Measurements from ENCODE around the gene UGGT2.

DNA sequence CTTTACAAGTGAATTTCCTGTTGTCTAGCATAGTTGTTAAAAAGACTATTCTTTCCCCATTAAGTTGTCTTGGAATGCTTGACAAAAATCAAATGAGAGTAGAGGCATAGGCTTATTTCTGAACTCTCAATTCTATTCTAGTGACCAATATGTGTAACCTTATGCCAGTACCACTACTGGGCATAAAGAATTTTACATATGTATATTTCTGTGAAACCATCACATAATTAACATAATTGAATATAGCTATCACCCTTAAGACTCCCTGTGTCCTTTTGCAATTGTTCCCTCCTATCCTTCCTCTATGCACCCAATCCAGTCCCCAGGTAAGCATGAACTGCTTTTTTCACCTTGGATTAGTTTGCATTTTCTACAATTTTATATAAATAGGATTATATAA lies 211.3 kb downstream of the UGGT2 start:
- TF ChIP-seq, protein P1, sequence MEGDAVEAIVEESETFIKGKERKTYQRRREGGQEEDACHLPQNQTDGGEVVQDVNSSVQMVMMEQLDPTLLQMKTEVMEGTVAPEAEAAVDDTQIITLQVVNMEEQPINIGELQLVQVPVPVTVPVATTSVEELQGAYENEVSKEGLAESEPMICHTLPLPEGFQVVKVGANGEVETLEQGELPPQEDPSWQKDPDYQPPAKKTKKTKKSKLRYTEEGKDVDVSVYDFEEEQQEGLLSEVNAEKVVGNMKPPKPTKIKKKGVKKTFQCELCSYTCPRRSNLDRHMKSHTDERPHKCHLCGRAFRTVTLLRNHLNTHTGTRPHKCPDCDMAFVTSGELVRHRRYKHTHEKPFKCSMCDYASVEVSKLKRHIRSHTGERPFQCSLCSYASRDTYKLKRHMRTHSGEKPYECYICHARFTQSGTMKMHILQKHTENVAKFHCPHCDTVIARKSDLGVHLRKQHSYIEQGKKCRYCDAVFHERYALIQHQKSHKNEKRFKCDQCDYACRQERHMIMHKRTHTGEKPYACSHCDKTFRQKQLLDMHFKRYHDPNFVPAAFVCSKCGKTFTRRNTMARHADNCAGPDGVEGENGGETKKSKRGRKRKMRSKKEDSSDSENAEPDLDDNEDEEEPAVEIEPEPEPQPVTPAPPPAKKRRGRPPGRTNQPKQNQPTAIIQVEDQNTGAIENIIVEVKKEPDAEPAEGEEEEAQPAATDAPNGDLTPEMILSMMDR (IDR thresholded peaks at IDR 0.05) = no peak
- no peak for TF ChIP-seq POLR2A (IDR thresholded peaks at IDR 0.05)

Measured in thyroid gland (tissue), 4 donors.